Measurements from ENCODE around the gene LMAN1. TPM values are rescaled to one million over a fixed set of nuclear protein-coding genes. Genes with fewer than 3 reads are reported as not detected.

LMAN1 gene
- total RNA-seq, 1 experiment from 2014 or later, result 73.7 TPM

GRCh38 chr18:59323931-59324622 lies 35.0 kb downstream of the LMAN1 start:
- H4K20me1 ChIP-seq (ENCODE audit: insufficient read depth), result no peaks in the 10 kb centered on the region
- no peak overlapping the region for H2AFZ ChIP-seq (ENCODE audit: low read depth, low read length, poor library complexity, severe bottlenecking)
- H3K27ac ChIP-seq (ENCODE audit: low read depth, low read length), result no peak overlapping the region
- H3K36me3 ChIP-seq (ENCODE audit: control insufficient read depth in 1 of 2, insufficient read depth in 2 of 2, low read length in 2 of 2), result peaks cover 9 to 17% of the 10 kb centered on the region in 2 experiments; a peak in 3 of 4 replicates
- no peaks in the 10 kb centered on the region for H3K4me1 ChIP-seq (ENCODE audit: control insufficient read depth in 1 of 2, insufficient read depth in 2 of 2, low read length in 2 of 2)
- no TSS peak for BruUV-seq (replicated peaks)
- CTCF ChIA-PET, result interaction anchor here (1.0 kb wide), 1 partner anchor 79 kb away, joined by 3 read pairs; no protein-coding TSS in a partner anchor
- H3K79me2 ChIP-seq (ENCODE audit: insufficient read depth, low read length), result no peaks in the 10 kb centered on the region
- ATAC-seq (no peak), DNase-seq (ENCODE audit: low read depth, low spot score) (no peak)
- RAD21 ChIA-PET (ENCODE audit: low non-redundant PET in 1 of 2, low total read pairs in 2 of 2, uncharacterized antibody in 2 of 2, unreplicated experiment in 2 of 2), result no interaction called here
- POLR2A ChIA-PET, result no interaction called here
- TF ChIP-seq POLR2A (IDR thresholded peaks at IDR 0.05; ENCODE audit: borderline replicate concordance, extremely low read depth, insufficient read depth, insufficient read length) (no peak), ELF1 (IDR thresholded peaks at IDR 0.05; ENCODE audit: borderline replicate concordance, low read depth) (no peak), CBX3 (IDR thresholded peaks at IDR 0.05; ENCODE audit: low read depth) (no peak), ZNF274 (IDR thresholded peaks at IDR 0.05; ENCODE audit: low read depth, low read length) (no peak), TCF7L2 (IDR thresholded peaks at IDR 0.05; ENCODE audit: borderline replicate concordance, extremely low read depth, insufficient read depth, insufficient read length) (no peak), ZFX (IDR thresholded peaks at IDR 0.05) (no peak), JUND (IDR thresholded peaks at IDR 0.05) (no peak), REST (IDR thresholded peaks at IDR 0.05; ENCODE audit: low read depth) (no peak), MAX (IDR thresholded peaks at IDR 0.05) (no peak), EZH2 (IDR thresholded peaks at IDR 0.05) (no peak), POLR2AphosphoS5 (IDR thresholded peaks at IDR 0.05; ENCODE audit: low read depth, low read length) (no peak), FOSL1 (IDR thresholded peaks at IDR 0.05; ENCODE audit: low read depth) (no peak), SP1 (IDR thresholded peaks at IDR 0.05; ENCODE audit: low read depth) (no peak), CEBPB (IDR thresholded peaks at IDR 0.05; ENCODE audit: low read depth) (no peak), SIN3A (IDR thresholded peaks at IDR 0.05; ENCODE audit: low read depth) (no peak), EGR1 (IDR thresholded peaks at IDR 0.05; ENCODE audit: low read depth) (no peak)
- TF ChIP-seq, protein P1, sequence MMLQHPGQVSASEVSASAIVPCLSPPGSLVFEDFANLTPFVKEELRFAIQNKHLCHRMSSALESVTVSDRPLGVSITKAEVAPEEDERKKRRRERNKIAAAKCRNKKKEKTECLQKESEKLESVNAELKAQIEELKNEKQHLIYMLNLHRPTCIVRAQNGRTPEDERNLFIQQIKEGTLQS (IDR thresholded peaks at IDR 0.05), result no peak
- TF ChIP-seq, protein P2, sequence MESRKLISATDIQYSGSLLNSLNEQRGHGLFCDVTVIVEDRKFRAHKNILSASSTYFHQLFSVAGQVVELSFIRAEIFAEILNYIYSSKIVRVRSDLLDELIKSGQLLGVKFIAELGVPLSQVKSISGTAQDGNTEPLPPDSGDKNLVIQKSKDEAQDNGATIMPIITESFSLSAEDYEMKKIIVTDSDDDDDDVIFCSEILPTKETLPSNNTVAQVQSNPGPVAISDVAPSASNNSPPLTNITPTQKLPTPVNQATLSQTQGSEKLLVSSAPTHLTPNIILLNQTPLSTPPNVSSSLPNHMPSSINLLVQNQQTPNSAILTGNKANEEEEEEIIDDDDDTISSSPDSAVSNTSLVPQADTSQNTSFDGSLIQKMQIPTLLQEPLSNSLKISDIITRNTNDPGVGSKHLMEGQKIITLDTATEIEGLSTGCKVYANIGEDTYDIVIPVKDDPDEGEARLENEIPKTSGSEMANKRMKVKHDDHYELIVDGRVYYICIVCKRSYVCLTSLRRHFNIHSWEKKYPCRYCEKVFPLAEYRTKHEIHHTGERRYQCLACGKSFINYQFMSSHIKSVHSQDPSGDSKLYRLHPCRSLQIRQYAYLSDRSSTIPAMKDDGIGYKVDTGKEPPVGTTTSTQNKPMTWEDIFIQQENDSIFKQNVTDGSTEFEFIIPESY (IDR thresholded peaks at IDR 0.05; ENCODE audit: extremely low read depth, insufficient replicate concordance, low read length), result no peak
- TF ChIP-seq, protein P3, sequence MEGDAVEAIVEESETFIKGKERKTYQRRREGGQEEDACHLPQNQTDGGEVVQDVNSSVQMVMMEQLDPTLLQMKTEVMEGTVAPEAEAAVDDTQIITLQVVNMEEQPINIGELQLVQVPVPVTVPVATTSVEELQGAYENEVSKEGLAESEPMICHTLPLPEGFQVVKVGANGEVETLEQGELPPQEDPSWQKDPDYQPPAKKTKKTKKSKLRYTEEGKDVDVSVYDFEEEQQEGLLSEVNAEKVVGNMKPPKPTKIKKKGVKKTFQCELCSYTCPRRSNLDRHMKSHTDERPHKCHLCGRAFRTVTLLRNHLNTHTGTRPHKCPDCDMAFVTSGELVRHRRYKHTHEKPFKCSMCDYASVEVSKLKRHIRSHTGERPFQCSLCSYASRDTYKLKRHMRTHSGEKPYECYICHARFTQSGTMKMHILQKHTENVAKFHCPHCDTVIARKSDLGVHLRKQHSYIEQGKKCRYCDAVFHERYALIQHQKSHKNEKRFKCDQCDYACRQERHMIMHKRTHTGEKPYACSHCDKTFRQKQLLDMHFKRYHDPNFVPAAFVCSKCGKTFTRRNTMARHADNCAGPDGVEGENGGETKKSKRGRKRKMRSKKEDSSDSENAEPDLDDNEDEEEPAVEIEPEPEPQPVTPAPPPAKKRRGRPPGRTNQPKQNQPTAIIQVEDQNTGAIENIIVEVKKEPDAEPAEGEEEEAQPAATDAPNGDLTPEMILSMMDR (IDR thresholded peaks at IDR 0.05 in 2 of 3, conservative IDR thresholded peaks at IDR 0.05 in 1 of 3; ENCODE audit: borderline replicate concordance in 1 of 3, insufficient read depth in 1 of 3, low read depth in 2 of 3, low read length in 2 of 3), result no peak
- H3K4me3 ChIP-seq (replicated peaks in 1 of 2; ENCODE audit: low read depth in 1 of 2, low read length in 2 of 2), result no peak overlapping the region
- no peaks in the 10 kb centered on the region for H3K27me3 ChIP-seq (ENCODE audit: insufficient read depth, low read length)
- no peak overlapping the region for H3K9ac ChIP-seq (ENCODE audit: low read length)
- no peak overlapping the region for H3K4me2 ChIP-seq (ENCODE audit: low read length)
- H3K9me2 ChIP-seq (ENCODE audit: insufficient read depth), result no peaks in the 10 kb centered on the region
- no peaks in the 10 kb centered on the region for H3K9me3 ChIP-seq (ENCODE audit: control insufficient read depth in 1 of 2, insufficient read depth in 1 of 2, low read depth in 1 of 2, low read length in 2 of 2)
- intact Hi-C loops (cut with micrococcal nuclease), result no loop called here

All from HCT116 (cell line).